RKO (cell line): Measurements from ENCODE around the gene CTNNBL1.

ENCODE experiments used
- DNase-seq: peaks from one replicate; pipeline ENCODE4 v3.0.0-alpha.2; 2016; ENCODE audit warnings: low spot score

Gene CTNNBL1

GRCh38 chr20:37879843-37880242 lies 186.0 kb downstream of the CTNNBL1 start:
- no peak for DNase-seq

GRCh38 chr20:37880726-37881591 lies 187.1 kb downstream of the CTNNBL1 start:
- no peak for DNase-seq

DNA sequence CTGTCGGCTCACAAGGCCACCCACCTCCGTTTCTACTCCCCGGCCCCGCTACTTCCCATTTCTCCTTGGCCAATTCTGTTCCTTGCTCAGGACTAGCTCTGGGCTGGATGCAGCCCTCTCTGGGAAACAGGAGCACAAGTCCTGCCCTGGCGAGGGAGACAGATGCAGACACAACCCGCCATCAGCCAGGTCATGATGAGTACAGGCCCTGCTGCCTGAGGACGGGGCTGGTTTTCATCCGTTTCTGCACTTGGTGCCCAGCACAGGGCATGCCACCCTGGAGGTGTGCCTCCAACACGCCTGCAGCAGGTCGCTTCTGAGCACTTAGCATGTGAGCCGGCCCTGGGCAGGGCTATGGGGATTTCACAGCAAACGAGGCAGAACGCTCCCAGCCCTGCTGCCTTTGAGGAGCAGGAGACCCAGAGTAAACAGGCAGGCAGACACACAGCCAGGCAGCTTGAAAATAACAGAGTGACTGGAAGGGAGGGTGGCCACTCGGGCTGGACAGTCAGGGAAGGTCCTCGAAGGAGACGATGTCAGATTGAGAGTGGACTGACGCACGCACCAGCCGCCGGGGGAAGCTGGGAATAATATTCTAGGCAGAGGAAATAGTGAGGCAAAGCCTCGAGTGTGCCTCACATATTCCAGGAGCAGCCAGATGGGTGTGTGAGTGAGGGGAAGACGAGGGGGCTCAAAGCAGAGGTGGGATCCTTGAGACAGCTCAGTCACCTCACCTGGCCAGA lies 187.9 kb downstream of the CTNNBL1 start:
- no peak for DNase-seq

DNA sequence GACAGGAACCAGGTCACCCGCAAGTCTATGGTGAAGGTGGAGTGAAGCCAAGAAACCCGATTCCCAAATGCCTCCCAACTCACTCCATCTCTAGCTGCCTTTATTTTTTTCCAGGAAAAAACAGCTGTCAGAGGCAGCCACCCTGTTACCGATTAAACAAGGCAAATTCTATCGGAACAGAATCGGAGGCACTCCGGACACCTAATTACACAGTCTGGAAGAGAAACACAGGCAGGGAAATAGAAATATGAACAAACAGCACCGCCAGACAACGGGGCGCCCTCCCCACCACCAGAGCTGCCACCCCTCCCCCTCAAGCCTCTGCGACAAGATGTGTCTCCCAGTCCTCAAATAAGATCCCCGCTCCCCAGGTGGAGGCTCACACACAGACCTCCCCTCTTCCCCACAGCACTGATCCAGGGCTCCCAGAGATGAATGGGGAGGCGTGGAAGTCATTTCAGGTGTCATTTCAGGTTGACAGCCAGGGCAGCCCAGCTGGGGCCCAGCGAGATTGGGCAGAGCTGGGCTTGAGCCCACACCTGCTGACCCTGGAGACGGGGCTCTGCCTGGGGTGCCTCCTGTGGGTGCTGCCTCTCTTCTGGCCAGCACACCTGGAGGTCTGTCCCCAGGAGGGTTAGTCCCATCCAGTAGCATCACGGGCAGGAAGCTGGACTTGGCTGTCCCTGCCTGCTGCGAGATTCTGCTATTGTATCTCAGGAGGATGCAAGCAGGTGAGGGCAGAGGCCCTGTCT lies 189.3 kb downstream of the CTNNBL1 start:
- no peak for DNase-seq

DNA sequence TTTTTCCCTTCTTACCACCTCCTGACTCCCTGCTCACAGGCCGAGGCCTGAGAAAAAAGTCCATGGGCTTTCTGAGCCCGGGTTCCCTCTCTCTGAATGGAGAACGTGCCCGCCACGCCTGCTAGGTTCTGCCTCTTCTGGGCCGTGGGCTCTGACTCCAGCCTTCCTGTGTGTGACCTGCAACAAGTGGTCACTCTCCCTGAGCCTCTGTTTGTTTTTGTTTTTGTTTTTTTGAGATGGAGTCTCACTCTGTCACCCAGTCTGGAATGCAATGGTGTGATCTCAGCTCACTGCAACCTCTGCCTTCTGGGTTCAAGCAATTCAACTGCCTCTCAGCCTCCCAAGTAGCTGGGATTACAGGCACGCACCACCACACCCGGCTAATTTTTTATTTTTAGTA lies 191.2 kb downstream of the CTNNBL1 start:
- DNase-seq, result no peak

DNA sequence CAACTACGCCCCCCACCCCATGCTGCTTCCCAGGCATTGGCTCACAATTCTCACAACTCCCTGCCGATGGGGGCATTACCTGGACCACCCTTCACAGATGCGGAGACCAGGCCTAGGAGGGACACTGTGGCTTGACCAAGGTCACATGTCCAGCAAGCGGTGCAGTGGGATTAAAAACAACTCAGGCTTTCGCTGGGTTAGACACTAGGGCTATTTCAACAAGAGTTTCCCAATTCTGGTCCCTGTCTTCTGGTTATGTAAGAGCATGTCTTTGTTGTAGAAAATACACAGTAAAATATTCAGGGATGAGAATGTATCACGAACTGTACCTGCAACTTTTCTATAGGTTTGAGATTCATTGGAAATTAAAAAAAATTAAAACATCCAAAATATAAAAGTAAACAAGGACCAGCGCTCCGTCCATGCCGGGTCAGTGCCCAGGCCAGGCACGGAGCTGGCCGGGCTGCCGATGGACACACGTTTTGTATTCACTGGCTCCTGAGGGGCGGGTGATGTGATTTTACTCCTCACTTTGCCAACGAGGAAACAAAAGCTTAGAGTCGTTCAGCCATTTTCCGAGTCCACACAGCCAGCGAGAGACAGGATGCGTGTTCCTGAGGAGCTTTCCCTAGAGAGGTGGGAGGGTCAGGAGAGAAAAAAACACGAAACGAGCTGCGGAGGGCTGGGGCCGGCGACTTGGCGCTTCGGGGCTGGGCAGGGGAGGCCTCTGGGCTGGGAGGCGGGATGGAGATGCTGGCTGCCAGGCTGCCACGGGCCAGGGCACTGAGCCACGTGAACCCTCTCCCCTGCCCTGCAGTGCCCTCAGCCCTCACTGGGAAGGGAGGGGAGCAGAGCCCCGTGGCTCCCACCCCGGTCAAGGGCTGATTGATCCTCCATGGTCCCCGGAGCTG lies 192.0 kb downstream of the CTNNBL1 start:
- DNase-seq, result no peak

DNA sequence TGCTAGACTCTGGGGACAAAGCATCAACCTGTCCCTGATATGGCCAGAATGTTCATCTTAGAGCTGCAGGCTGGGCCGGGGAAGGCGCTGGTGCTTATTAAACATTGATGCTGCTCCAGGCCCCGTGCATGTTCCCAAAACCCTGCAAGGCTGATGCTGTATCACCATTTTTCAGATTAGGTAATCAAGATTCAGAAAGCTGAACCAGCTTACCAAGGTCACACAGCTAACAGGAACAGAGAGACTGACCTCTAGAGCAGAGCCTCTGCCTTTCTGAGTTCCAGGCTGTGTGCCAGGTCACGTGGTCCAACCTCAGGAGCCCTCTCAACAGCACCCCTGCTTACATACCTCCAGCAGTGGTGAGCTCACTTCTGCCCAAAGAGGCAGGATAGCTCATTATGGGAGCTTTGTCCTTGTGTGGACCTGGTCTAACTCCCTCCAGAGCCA lies 193.0 kb downstream of the CTNNBL1 start:
- no peak for DNase-seq

GRCh38 chr20:37888641-37889040 lies 194.8 kb downstream of the CTNNBL1 start:
- DNase-seq, result no peak

DNA sequence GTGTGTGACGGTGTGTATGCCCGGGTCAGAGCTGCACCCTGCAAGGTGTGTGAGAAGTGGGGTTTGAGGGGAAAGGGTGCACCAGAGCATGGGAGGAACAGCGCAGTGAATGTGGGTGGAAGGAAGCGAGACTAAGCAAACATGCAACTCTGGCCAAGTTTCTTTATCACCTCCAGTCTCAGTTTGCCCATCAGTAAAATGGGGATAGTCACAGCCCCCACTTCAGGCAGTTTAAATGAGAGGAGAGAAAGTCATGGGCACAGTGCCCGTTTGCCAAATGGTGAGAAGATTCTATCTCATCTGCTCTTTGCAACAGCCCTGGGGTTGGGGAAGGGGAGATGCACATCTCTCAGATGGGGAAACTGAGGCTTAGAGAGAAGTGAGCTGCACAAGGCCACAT lies 196.3 kb downstream of the CTNNBL1 start:
- DNase-seq, result no peak

GRCh38 chr20:37890643-37891042 lies 196.8 kb downstream of the CTNNBL1 start:
- no peak for DNase-seq

DNA sequence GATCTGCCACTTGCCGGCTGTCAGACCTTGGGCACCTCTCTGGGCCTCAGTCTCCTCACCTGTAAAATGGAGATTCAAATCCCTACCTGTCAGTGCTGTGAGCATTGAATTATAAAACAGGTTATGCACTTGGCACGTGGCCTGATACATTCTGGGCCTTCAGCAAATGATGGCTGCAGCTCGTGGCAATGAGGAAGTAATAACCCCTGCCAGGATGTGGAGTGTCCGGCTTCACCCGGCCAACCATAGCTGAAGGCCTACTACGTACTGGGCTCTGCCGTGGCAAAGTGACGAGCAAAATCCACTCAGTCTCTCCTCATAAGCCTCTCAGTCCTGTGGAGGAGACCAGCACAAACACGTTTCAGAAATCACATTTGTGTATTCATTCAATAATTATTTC lies 198.2 kb downstream of the CTNNBL1 start:
- DNase-seq, result no peak

GRCh38 chr20:37893566-37894241 lies 199.9 kb downstream of the CTNNBL1 start:
- no peak for DNase-seq

- DNase-seq, result no peak
Measured at GRCh38 chr20:37894454-37894853, 200.6 kb downstream of the CTNNBL1 start.

- DNase-seq, result no peak
Measured at GRCh38 chr20:37895166-37895565, 201.3 kb downstream of the CTNNBL1 start.

- no peak for DNase-seq
Measured at GRCh38 chr20:37896932-37897548, 203.2 kb downstream of the CTNNBL1 start.

DNA sequence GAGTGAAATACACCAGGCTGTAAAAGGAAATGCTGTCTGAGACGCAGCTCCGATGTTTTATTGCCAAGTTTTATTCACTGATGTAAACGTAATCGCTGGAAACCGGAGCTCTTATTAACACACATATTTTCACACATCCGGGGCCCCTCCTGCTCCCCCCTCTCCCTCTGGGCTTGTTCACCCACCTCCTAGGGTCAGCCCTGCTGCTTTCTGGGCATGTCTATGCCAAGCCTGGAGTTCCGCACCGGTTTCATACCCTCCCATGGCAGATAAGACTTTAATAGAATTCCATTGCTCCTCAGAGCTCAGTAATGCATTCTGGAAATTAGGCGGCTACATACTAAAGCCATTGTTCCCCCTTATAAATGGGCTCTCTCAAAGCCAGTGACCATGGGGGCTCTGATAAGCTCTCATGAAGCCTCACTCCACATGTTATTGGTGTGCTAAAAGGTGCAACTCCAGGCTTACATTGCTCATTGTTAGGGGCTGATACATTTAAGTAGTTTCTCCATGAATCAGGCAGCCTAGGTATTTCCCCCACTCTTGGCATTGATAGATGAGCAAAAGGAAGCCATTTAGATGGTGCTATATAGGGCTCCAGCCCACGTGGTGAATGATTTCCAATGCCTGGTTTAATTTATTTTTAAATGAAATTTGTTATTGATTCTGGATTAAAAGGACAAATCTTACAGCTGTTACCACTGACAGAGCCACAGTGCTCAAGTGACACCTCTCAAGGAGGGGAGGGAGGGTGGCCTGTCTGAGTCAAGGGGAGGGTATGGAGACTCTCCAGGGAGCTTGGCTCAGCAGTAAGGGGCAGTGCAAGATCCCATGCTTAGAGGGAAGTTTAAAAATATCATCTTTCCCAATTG lies 204.6 kb downstream of the CTNNBL1 start:
- no peak for DNase-seq

DNA sequence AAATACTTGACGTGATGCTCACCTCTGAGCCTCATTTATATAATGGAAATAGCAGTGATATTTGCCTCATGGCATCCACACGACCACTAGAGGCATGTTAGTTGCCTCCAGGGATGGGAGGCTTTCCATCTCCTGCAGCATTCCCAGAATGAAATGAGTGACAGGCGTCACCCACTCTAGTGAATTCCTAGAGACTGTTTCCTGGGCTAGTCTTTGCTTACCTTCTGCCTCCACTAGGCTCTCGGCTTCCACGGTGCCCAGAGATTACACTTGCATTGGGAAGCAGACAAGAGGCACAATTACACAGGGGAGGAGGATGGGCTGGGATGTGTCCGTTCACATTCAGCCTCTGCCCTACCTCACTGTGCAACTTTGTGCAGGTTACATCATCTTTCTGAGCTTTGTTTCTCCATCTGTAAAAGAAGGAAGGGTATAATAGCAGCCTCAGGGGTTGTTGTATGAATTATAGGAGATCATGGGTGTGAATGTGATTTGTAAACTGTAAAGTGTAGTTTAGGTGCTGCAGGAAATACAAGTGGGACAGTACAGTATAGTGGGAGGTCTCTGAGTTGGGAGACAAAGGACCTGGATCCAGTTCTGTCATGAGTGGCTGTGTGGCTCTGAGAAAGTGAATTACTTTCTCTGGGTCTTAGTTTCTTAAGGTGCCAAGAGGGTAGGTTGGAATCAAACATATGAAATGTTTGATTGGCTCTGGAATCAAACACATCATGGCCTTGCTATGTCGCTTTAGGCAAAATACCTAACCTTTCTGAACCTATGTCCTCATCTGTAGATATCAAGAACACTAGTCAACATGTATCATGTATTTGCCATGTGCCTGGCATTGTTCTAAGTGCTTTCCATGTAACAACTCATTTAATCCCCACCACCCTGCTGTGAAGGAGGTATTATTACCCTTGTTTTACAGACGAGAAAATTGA lies 205.5 kb downstream of the CTNNBL1 start:
- DNase-seq, result no peak

DNA sequence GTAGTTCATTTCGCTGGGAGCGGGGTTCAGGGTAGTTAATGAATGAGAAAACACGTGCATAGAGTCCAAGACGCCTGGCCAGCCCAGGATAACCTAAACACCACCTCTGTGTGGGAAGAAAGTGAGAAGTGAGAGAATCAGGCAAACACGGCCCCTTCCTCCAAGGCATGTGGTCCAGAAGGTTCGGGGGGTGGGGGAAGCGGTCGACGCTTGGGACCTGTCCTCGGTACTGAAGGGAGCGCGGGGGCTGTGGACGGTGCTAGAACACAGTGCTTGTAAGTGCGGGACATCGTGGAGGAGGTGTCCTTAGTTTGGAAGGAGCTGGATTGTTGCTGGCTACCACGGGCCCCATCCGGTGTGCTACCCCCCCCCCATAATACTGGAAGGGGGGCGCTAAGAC lies 207.4 kb downstream of the CTNNBL1 start:
- no peak for DNase-seq
